Measurements from ENCODE around the gene KIAA1191. TPM values are rescaled to one million over a fixed set of nuclear protein-coding genes. Genes with fewer than 3 reads are reported as not detected.

KIAA1191 gene
- total RNA-seq, 2 experiments from 2014 or later = 33.3 to 41.2 TPM

GRCh38 chr5:176381423-176381822 lies 19.9 kb upstream of the KIAA1191 start:
- POLR2A ChIA-PET = interaction anchor here (0.9 kb wide), 2 partner anchors 9 to 19 kb away, joined by 3 to 4 read pairs; no protein-coding TSS in a partner anchor
- intact Hi-C loops (cut with micrococcal nuclease; ENCODE audit: unreplicated experiment) = loop anchor here (10.0 kb wide), 1 partner anchor 147 kb away; the partner anchor contains the start of gene SIMC1
- no peaks in the 10 kb centered on the region for H3K9me2 ChIP-seq (ENCODE audit: insufficient read depth, low read length)
- no TSS peak for BruUV-seq (replicated peaks)
- peaks cover 10% of the 10 kb centered on the region for H3K4me1 ChIP-seq (ENCODE audit: insufficient read depth, low read length, poor library complexity, severe bottlenecking)
- no peak overlapping the region for H3K4me2 ChIP-seq (ENCODE audit: low read length)
- TF ChIP-seq CTCF (conservative IDR thresholded peaks at IDR 0.05; ENCODE audit: low read length) (no peak), EZH2phosphoT487 (IDR thresholded peaks at IDR 0.05; ENCODE audit: borderline replicate concordance, low read depth, low read length) (no peak)
- H3K9me3 ChIP-seq (ENCODE audit: low read length) = no peaks in the 10 kb centered on the region
- peaks cover 16% of the 10 kb centered on the region for H3K79me2 ChIP-seq (ENCODE audit: insufficient read depth, low read depth, low read length)
- peaks cover 77% of the 10 kb centered on the region for H3K36me3 ChIP-seq (ENCODE audit: insufficient read depth, low read length)
- no peak overlapping the region for H3K27ac ChIP-seq (ENCODE audit: low read depth, low read length, poor library complexity, severe bottlenecking)
- CTCF ChIA-PET (ENCODE audit: unreplicated experiment) = no interaction called here
- no peak for DNase-seq (ENCODE audit: low spot score)
- peaks cover 12% of the 10 kb centered on the region for H4K20me1 ChIP-seq (ENCODE audit: insufficient read depth, low read length)
- H3K4me3 ChIP-seq (ENCODE audit: low read depth, low read length, poor library complexity, severe bottlenecking) = no peak overlapping the region
- no peak overlapping the region for H2AFZ ChIP-seq (ENCODE audit: low read length)

GRCh38 chr5:176379881-176380280 lies 18.3 kb upstream of the KIAA1191 start:
- Histone ChIP-seq H3K27ac (ENCODE audit: low read depth, low read length, poor library complexity, severe bottlenecking) (no peak overlapping the region), H3K4me3 (ENCODE audit: low read depth, low read length, poor library complexity, severe bottlenecking) (no peak overlapping the region), H2AFZ (ENCODE audit: low read length) (no peak overlapping the region), H3K9me2 (ENCODE audit: insufficient read depth, low read length) (no peaks in the 10 kb centered on the region), H4K20me1 (ENCODE audit: insufficient read depth, low read length) (no peaks in the 10 kb centered on the region), H3K79me2 (ENCODE audit: insufficient read depth, low read depth, low read length) (peaks cover under 1% of the 10 kb centered on the region; the same call in 1 of the 2 replicates), H3K4me2 (ENCODE audit: low read length) (no peak overlapping the region), H3K4me1 (ENCODE audit: insufficient read depth, low read length, poor library complexity, severe bottlenecking) (no peaks in the 10 kb centered on the region), H3K9me3 (ENCODE audit: low read length) (no peaks in the 10 kb centered on the region), H3K36me3 (ENCODE audit: insufficient read depth, low read length) (peaks cover 62% of the 10 kb centered on the region)
- intact Hi-C loops (cut with micrococcal nuclease; ENCODE audit: unreplicated experiment) = loop anchor here (10.0 kb wide), 1 partner anchor 145 kb away; the partner anchor contains the start of gene SIMC1
- CTCF ChIA-PET (ENCODE audit: unreplicated experiment) = no interaction called here
- POLR2A ChIA-PET = interaction anchor here (0.7 to 1.2 kb wide), 2 partner anchors 10 to 12 kb away, joined by 3 read pairs; no protein-coding TSS in a partner anchor
- BruUV-seq (replicated peaks) = no TSS peak
- TF ChIP-seq EZH2phosphoT487 (IDR thresholded peaks at IDR 0.05; ENCODE audit: borderline replicate concordance, low read depth, low read length) = no peak
- no peak for TF ChIP-seq CTCF (conservative IDR thresholded peaks at IDR 0.05; ENCODE audit: low read length)
- DNase-seq (ENCODE audit: low spot score) = peak; percentile 51

GRCh38 chr5:176373100-176373818 lies 11.7 kb upstream of the KIAA1191 start:
- H2AFZ ChIP-seq (ENCODE audit: low read length) = no peak overlapping the region
- peaks cover 3% of the 10 kb centered on the region for H3K4me1 ChIP-seq (ENCODE audit: insufficient read depth, low read length, poor library complexity, severe bottlenecking)
- H3K9me2 ChIP-seq (ENCODE audit: insufficient read depth, low read length) = no peaks in the 10 kb centered on the region
- BruUV-seq (replicated peaks) = no TSS peak
- H3K36me3 ChIP-seq (ENCODE audit: insufficient read depth, low read length) = no peaks in the 10 kb centered on the region
- no peak for DNase-seq (ENCODE audit: low spot score)
- no peak overlapping the region for H3K4me2 ChIP-seq (ENCODE audit: low read length)
- intact Hi-C loops (cut with micrococcal nuclease; ENCODE audit: unreplicated experiment) = no loop called here
- no peaks in the 10 kb centered on the region for H3K79me2 ChIP-seq (ENCODE audit: insufficient read depth, low read depth, low read length)
- TF ChIP-seq CTCF (conservative IDR thresholded peaks at IDR 0.05; ENCODE audit: low read length) = no peak
- TF ChIP-seq EZH2phosphoT487 (IDR thresholded peaks at IDR 0.05; ENCODE audit: borderline replicate concordance, low read depth, low read length) = no peak
- no peaks in the 10 kb centered on the region for H3K9me3 ChIP-seq (ENCODE audit: low read length)
- no peak overlapping the region for H3K27ac ChIP-seq (ENCODE audit: low read depth, low read length, poor library complexity, severe bottlenecking)
- ChIA-PET CTCF (ENCODE audit: unreplicated experiment) (no interaction called here), POLR2A (interaction anchor here (0.6 to 1.4 kb wide), 3 partner anchors 8 to 555 kb away, joined by 3 to 6 read pairs (median 5); partner anchors contain the start of gene KIAA1191)
- no peaks in the 10 kb centered on the region; the same call in 1 of the 2 replicates for H4K20me1 ChIP-seq (ENCODE audit: insufficient read depth, low read length)
- no peak overlapping the region for H3K4me3 ChIP-seq (ENCODE audit: low read depth, low read length, poor library complexity, severe bottlenecking)
